ENCODE measurements around the gene AGPAT4. TPM values are rescaled to one million over a fixed set of nuclear protein-coding genes. Genes with fewer than 3 reads are reported as not detected.

AGPAT4 gene
- total RNA-seq, 1 experiment from 2014 or later, result 5.7 TPM

DNA sequence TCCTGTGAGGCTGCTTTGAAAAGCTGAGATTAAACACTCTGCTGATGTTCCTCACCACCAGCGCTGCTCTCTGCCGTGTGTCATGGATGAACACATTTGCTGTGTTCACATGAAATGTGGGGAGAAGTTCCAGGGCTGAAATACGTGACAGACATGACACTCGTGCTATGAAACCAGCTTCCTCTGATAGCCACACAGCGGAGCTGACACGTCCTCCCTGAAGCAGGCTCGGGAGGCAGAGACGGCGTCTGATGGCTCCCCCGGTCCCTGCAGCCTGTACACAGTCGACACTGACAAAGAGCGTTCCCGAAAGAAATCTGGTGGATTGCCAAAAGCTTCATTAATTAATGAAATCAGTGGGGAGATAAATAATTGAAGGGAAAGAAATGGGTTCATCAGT, 17.5 kb downstream of the AGPAT4 start:
- DNase-seq (ENCODE audit: low read depth), result no peak

- no peak for DNase-seq (ENCODE audit: low read depth)
Observed at GRCh38 chr6:161255518-161255917, 18.3 kb downstream of the AGPAT4 start.

DNA sequence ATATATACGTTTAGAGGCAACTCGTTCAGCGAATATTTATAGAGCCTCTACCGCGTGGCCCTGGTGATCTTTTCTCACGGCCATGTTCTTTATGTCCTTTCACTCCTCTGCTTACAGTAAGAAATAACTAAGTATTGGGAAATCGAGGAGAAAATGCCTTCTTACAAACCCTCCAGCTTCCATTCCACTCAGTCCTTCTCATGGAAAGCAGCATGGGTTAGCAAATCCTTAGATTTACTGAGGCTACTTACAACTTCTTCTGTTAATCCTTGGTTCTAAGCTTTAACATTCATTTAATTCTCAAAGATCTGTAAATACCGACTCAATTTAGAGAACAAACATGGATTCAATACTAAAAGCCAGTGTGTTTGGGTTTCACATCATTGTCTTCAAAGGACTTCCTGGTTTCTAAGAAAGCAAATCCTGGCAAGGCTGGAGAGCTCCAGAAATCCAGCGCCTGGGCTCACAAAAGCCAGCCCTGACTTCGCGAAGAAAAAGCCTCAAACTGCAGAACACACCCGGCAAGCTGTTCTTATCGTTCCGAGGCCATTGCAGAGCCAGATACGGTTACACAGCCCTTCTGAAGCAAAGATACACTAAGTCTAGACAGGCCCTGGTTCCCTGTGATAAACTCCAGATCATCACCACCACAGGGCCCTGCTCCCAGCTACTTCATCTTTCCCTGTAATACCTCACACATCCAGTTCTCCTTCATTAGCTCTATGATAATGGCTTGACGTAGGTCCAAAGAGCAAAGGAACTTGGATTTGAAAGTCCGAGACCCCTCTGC, 19.2 kb downstream of the AGPAT4 start:
- DNase-seq (ENCODE audit: low read depth), result no peak

GRCh38 chr6:161254126-161254463, 19.8 kb downstream of the AGPAT4 start:
- no peak for DNase-seq (ENCODE audit: low read depth)

- no peak for DNase-seq (ENCODE audit: low read depth)
Observed at GRCh38 chr6:161251345-161251744, 22.5 kb downstream of the AGPAT4 start.

DNA sequence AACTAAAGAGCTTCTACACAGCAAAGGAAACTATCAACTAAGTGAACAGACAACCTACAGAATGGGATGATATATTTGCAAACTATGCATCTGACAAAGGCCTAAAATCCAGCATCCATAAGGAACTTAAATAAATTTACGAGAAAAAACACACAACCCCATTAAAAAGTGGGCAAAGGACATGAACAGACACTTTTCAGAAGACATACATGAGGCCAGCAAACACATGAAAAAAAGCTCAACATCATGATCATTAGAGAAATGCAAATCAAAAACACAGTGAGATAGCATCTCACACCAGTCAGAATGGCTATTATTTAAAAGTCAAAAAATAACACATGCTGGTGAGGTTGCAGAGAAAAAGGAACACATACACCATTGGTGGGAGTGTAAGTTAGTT, 24.5 kb downstream of the AGPAT4 start:
- no peak for DNase-seq (ENCODE audit: low read depth)

GRCh38 chr6:161246725-161247124, 27.1 kb downstream of the AGPAT4 start:
- DNase-seq (ENCODE audit: low read depth), result no peak

DNA sequence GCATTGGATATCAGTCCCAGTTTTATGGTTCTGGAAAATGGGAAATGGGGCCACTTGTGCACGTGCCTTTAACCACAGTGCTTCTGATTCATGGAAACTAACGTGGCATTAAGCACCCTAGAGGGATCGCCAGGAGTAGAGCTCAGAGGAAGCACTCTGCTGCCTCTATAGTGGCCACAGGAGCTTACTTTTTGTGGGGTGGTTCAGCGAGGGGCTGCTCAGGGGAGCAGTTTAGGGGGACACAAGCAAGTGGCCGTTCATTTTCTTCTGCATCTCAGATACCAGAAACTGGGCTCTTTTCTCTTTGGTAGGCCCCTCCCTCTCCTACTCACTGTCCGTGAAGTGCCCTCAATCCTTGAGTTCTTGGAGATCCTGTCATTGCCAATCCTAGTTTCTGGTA, 28.5 kb downstream of the AGPAT4 start:
- DNase-seq (ENCODE audit: low read depth), result no peak

DNA sequence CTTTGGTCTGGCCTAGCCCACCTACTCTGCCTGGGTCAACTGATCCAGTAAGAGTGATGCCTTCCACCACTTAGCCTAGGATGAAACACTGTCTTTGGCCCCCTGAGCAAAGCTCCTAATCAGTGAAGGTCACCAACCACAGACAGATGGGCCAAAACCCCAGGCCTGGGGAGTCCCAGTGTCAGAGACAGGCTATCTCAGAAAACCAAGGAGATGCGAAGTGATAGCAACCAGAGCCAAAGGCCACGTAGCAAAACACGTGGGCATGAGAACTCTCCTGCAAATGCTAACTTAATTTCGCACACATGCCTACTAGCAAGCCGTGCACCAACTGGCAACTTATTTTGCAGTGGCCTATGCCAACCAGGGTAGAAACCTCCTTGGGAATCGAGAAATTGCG, 29.1 kb downstream of the AGPAT4 start:
- no peak for DNase-seq (ENCODE audit: low read depth)

DNA sequence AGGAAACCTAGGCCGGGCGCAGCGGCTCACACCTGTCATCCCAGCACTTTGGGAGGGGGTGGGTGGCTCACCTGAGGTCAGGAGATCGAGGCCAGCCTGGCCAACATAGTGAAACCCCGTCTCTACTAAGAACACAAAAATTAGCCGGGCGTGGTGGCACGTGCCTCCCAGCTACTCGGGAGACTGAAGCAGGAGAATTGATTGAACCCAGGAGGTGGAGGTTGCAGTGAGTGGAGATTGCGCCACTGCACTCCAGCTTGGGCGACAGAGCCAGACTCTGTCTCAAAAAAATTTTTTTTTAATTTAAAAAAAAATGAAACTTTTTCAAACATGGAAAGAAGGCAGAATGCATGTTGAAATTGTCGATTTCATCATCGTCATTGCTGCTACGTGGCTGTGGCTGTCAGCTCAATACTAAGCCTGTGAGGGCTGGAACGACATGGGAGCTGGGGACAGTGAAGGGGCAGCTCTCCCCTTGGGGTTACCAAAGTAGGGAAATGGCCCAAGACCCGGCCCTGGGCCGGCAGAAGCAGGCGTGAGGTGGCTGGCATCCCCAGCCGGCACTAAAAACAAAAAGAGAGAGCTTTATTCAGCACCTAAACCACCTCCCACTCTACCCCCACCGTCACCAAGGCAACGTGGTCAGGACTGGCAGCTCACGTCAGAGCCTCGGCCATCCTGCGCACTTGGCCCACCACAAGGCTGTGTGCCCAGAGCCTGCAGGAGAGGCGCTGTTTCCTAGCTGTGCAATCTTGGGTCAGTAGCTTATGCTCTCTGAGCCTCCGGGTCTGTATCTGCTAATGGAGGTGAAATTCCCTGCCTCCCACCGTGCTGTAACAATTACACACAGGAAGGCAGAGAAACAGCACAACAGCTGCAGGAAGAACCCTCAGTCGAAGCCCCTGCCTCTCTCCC, 30.8 kb downstream of the AGPAT4 start:
- DNase-seq (ENCODE audit: low read depth), result no peak

DNA sequence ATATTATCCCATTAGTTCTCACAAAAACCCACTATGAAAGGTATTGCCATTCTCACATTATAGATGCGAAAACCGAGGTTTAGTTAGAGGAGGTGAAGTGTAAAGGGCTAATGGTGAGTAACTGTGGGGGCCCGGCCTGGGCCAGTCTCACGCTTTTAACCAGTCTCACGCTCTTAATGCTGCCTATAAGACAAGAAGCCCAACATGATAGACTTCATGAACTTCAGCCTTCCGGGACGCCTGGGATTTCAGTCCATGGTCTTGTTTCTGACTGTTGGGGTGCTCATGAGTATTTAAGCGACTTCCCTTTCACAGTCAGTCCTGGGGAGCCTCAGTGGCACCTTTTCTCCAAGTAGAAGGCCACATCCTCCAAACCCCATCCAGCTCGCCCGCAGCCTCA, 31.7 kb downstream of the AGPAT4 start:
- no peak for DNase-seq (ENCODE audit: low read depth)

- no peak for DNase-seq (ENCODE audit: low read depth)
Observed at GRCh38 chr6:161239001-161239400, 34.9 kb downstream of the AGPAT4 start.

DNA sequence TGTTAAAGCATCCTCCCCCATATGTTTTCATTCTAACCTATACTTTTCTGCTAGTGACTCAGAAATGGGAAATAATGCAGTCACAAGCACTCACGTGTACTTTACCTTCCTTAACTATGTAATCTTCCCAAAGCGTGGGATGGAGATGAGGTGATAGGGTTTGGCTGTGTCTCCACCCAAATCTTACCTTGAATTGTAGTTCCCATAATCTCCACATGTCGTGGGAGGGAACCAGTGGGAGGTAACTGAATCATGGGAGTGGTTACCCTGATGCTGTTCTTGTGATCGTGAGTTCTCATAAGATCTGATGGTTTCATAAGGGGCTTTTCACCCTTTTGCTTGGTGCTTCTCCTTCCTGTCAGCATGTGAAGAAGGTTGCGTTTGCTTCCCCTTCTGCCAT, 35.4 kb downstream of the AGPAT4 start:
- DNase-seq (ENCODE audit: low read depth), result no peak

- no peak for DNase-seq (ENCODE audit: low read depth)
Observed at GRCh38 chr6:161238081-161238480, 35.8 kb downstream of the AGPAT4 start.

GRCh38 chr6:161237176-161237575, 36.7 kb downstream of the AGPAT4 start:
- no peak for DNase-seq (ENCODE audit: low read depth)

GRCh38 chr6:161235776-161236633, 37.9 kb downstream of the AGPAT4 start:
- DNase-seq (ENCODE audit: low read depth), result no peak

DNA sequence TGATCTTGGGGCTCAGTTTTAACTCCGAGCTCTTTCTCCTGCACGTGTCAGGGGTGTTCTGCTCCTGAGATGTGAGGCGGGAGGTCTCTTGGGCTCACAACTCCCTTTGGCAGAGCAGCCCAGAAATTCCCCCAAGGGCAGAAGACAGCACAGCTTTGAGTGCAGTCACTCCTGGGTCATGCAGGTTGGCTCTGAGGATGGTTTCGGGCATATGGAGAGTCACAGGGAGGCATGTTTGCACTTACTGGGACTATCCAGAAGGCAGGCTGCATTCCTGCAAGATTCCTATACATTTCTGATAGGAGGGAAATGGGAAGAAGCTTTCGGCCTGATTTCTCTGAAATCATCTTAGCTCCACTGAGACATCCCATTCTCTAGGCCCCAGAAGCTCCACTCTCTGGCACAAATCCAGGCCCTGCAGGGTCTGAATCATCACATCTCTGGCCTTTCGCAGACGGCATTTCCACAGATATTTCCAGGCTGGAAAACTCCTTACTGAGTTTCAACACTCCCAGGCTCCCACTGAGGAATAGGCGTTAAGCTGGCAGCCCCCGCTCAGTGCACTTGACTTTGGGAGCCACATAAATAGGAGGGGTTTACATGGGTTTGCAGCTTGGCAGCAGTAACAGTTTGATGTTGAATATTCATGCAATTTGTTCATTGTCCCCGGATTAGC, 39.7 kb downstream of the AGPAT4 start:
- DNase-seq (ENCODE audit: low read depth), result peak; percentile 75

- no peak for DNase-seq (ENCODE audit: low read depth)
Observed at GRCh38 chr6:161232467-161232866, 41.4 kb downstream of the AGPAT4 start.

- DNase-seq (ENCODE audit: low read depth), result no peak
Observed at GRCh38 chr6:161232010-161232409, 41.9 kb downstream of the AGPAT4 start.

GRCh38 chr6:161230339-161230738, 43.5 kb downstream of the AGPAT4 start:
- DNase-seq (ENCODE audit: low read depth), result no peak

- peak; percentile 88 for DNase-seq (ENCODE audit: low read depth)
Observed at GRCh38 chr6:161228921-161229591, 44.8 kb downstream of the AGPAT4 start.
